Measurements from ENCODE around the gene TSPAN4.

Gene TSPAN4

GRCh38 chr11:908273-908672 is 65.6 kb downstream of the TSPAN4 start:
- DNase-seq (ENCODE audit: low read depth in 2 of 2) = no peak

- no peak for DNase-seq (ENCODE audit: low read depth in 2 of 2)
Measured at GRCh38 chr11:909406-909805, 66.8 kb downstream of the TSPAN4 start.

- DNase-seq (ENCODE audit: low read depth in 2 of 2) = no peak
Measured at GRCh38 chr11:910044-910588, 67.5 kb downstream of the TSPAN4 start.

GRCh38 chr11:910589-911030 is 68.0 kb downstream of the TSPAN4 start, which contains the start of gene CHID1:
CHID1 (minus strand) TSS chr11:910810; CDS start chr11:904816, 5,994 bp downstream.
- peak; percentile 79 to 85 for DNase-seq (ENCODE audit: low read depth in 2 of 2)

- DNase-seq (ENCODE audit: low read depth in 2 of 2) = peak; percentile 33 to 42
Measured at GRCh38 chr11:911031-911889, 68.6 kb downstream of the TSPAN4 start.

GRCh38 chr11:911890-912219 is 69.2 kb downstream of the TSPAN4 start:
- DNase-seq (ENCODE audit: low read depth in 2 of 2) = no peak

GRCh38 chr11:912266-912665 is 69.6 kb downstream of the TSPAN4 start:
- DNase-seq (ENCODE audit: low read depth in 2 of 2) = no peak

GRCh38 chr11:913043-913442 is 70.4 kb downstream of the TSPAN4 start:
- no peak for DNase-seq (ENCODE audit: low read depth in 2 of 2)

- no peak for DNase-seq (ENCODE audit: low read depth in 2 of 2)
Measured at GRCh38 chr11:914204-914603, 71.6 kb downstream of the TSPAN4 start.

GRCh38 chr11:914747-915501 is 72.3 kb downstream of the TSPAN4 start:
- DNase-seq (ENCODE audit: low read depth in 2 of 2) = no peak

All from stimulated activated CD4-positive, alpha-beta T cell treated with anti-CD3 and anti-CD28 coated beads, Interleukin-4, amount 100 ng/mL, for 48 hours (primary cell).